Muscle of leg (tissue), 11 donors: ENCODE results near the gene PRR29. TPM values are rescaled to one million over a fixed set of nuclear protein-coding genes. Genes with fewer than 3 reads are reported as not detected.

Source experiments
- DNase-seq: peaks from one replicate; pipeline ENCODE4 v3.0.0; 2013
- H3K27ac ChIP-seq: one replicate; pipeline ENCODE4 v1.5.1; 2013; ENCODE audit warnings: mild to moderate bottlenecking, low read length, control low read depth
- H3K27me3 ChIP-seq: one replicate; pipeline ENCODE4 v1.6.1; 2013; ENCODE audit warnings: low read length; ENCODE audit not compliant: control insufficient read depth, insufficient read depth
- H3K36me3 ChIP-seq: one replicate; pipeline ENCODE4 v1.6.1; 2013; ENCODE audit warnings: low read length; ENCODE audit not compliant: control insufficient read depth, insufficient read depth
- H3K4me1 ChIP-seq: one replicate; pipeline ENCODE4 v1.6.1; 2013; ENCODE audit warnings: low read length; ENCODE audit not compliant: control insufficient read depth, insufficient read depth
- H3K4me3 ChIP-seq: one replicate; pipeline ENCODE4 v1.5.1; 2013; ENCODE audit warnings: low read length, control low read depth
- H3K9me3 ChIP-seq: replicated peaks from 2 replicates; pipeline ENCODE4 v1.6.1; 2013; ENCODE audit warnings: low read depth, low read length; ENCODE audit not compliant: control insufficient read depth
- WGBS: methylation state at CpG from one replicate; pipeline ENCODE4 v1.1.5; 2013; ENCODE audit warnings: missing lambda C conversion rate; ENCODE audit not compliant: insufficient coverage; 5-methylcytosine and 5-hydroxymethylcytosine counted together
- polyA plus RNA-seq, 8 donors: library from polyadenylated mRNA; unstranded; fragments of 120-200 nt; gene quantifications; one replicate each; pipeline versions ENCODE4 v1.2.1 to v1.2.3, GENCODE V29; 2013; ENCODE audit warnings: inconsistent platforms in 1 of 8, low replicate concordance in 1 of 8; ENCODE audit not compliant: insufficient read length in 8 of 8, insufficient read depth in 1 of 8
- total RNA-seq: library from RNA; stranded (reverse); fragments of 120-200 nt; gene quantifications from one replicate; pipeline ENCODE4 v1.2.4, GENCODE V29; 2013

The PRR29 gene
- total and polyA plus RNA-seq, 9 donors = 0.75 to 4.0 (median 3.0) TPM

- H3K36me3 ChIP-seq = no peaks in the 10 kb centered on the region
- 96% methylated on average over 7 of the region's 11 CpGs for WGBS
- H3K27me3 ChIP-seq = peaks cover 12% of the 10 kb centered on the region
- H3K4me3 ChIP-seq = no peak overlapping the region
- no peak for DNase-seq
- peaks cover 27% of the 10 kb centered on the region for H3K4me1 ChIP-seq
- peak overlapping the region; percentile 90 for H3K27ac ChIP-seq
- H3K9me3 ChIP-seq = no peaks in the 10 kb centered on the region
Observed at GRCh38 chr17:63996430-63997182, 1.5 kb upstream of the PRR29 start.

GRCh38 chr17:63997341-63998048 is 656 bp upstream of the PRR29 start:
- H3K36me3 ChIP-seq = no peaks in the 10 kb centered on the region
- 10% methylated on average over 16 of the region's 19 CpGs for WGBS
- peak overlapping the region; percentile 90 for H3K27ac ChIP-seq
- peak overlapping the region; percentile 69 for H3K4me3 ChIP-seq
- H3K27me3 ChIP-seq = peaks cover 11% of the 10 kb centered on the region
- peak; percentile 73 for DNase-seq
- H3K9me3 ChIP-seq = no peaks in the 10 kb centered on the region
- peaks cover 33% of the 10 kb centered on the region for H3K4me1 ChIP-seq

- no peaks in the 10 kb centered on the region for H3K36me3 ChIP-seq
- 20% methylated on average over 28 of the region's 33 CpGs for WGBS
- no peaks in the 10 kb centered on the region for H3K9me3 ChIP-seq
- peaks cover 33% of the 10 kb centered on the region for H3K4me1 ChIP-seq
- H3K27ac ChIP-seq = no peak overlapping the region
- H3K4me3 ChIP-seq = peak overlapping the region; percentile 69
- no peak for DNase-seq
- H3K27me3 ChIP-seq = peaks cover 9% of the 10 kb centered on the region
Observed at GRCh38 chr17:63998721-63999679, 849 bp downstream of the PRR29 start.

GRCh38 chr17:63999680-64000531 is 1.8 kb downstream of the PRR29 start:
- H3K36me3 ChIP-seq = peaks cover 1% of the 10 kb centered on the region
- peaks cover 35% of the 10 kb centered on the region for H3K4me1 ChIP-seq
- no peaks in the 10 kb centered on the region for H3K9me3 ChIP-seq
- no peak overlapping the region for H3K4me3 ChIP-seq
- 82% methylated on average over 17 of the region's 25 CpGs for WGBS
- peaks cover 9% of the 10 kb centered on the region for H3K27me3 ChIP-seq
- DNase-seq = no peak
- no peak overlapping the region for H3K27ac ChIP-seq

GRCh38 chr17:64001091-64001579 is 3.0 kb downstream of the PRR29 start:
- H3K4me1 ChIP-seq = peaks cover 47% of the 10 kb centered on the region
- 100% methylated on average over 1 of the region's 7 CpGs for WGBS
- peaks cover 5% of the 10 kb centered on the region for H3K36me3 ChIP-seq

GRCh38 chr17:64001763-64002529 is 3.8 kb downstream of the PRR29 start:
- no peak for DNase-seq
- peaks cover 52% of the 10 kb centered on the region for H3K4me1 ChIP-seq
- H3K27me3 ChIP-seq = peaks cover 9% of the 10 kb centered on the region
- H3K27ac ChIP-seq = peak overlapping the region; percentile 47
- H3K36me3 ChIP-seq = peaks cover 5% of the 10 kb centered on the region
- 61% methylated on average over 8 of the region's 14 CpGs for WGBS
- H3K4me3 ChIP-seq = no peak overlapping the region
- H3K9me3 ChIP-seq = no peaks in the 10 kb centered on the region

More at GRCh38 chr17:64001091-64001579, 3.0 kb downstream of the PRR29 start:
- Histone ChIP-seq H3K27me3 (peaks cover 9% of the 10 kb centered on the region), H3K4me3 (no peak overlapping the region), H3K27ac (peak overlapping the region; percentile 47), H3K9me3 (no peaks in the 10 kb centered on the region)
- DNase-seq = no peak

- no peak overlapping the region for H3K27ac ChIP-seq
- 85% methylated on average over 12 of the region's 22 CpGs for WGBS
- no peaks in the 10 kb centered on the region for H3K9me3 ChIP-seq
- peaks cover 5% of the 10 kb centered on the region for H3K36me3 ChIP-seq
- H3K4me1 ChIP-seq = peaks cover 51% of the 10 kb centered on the region
- DNase-seq = no peak
- peaks cover 6% of the 10 kb centered on the region for H3K27me3 ChIP-seq
- no peak overlapping the region for H3K4me3 ChIP-seq
Observed at GRCh38 chr17:64002658-64003525, 4.7 kb downstream of the PRR29 start.

GRCh38 chr17:64003526-64004121 is 5.5 kb downstream of the PRR29 start:
- H3K27ac ChIP-seq = no peak overlapping the region
- peaks cover 51% of the 10 kb centered on the region for H3K4me1 ChIP-seq
- H3K9me3 ChIP-seq = no peaks in the 10 kb centered on the region
- no peaks in the 10 kb centered on the region for H3K27me3 ChIP-seq
- DNase-seq = no peak
- no peak overlapping the region for H3K4me3 ChIP-seq
- WGBS = 79% methylated on average over 7 of the region's 13 CpGs
- peaks cover 5% of the 10 kb centered on the region for H3K36me3 ChIP-seq
